ENCODE results near the gene FAM234A.

Gene FAM234A

DNA sequence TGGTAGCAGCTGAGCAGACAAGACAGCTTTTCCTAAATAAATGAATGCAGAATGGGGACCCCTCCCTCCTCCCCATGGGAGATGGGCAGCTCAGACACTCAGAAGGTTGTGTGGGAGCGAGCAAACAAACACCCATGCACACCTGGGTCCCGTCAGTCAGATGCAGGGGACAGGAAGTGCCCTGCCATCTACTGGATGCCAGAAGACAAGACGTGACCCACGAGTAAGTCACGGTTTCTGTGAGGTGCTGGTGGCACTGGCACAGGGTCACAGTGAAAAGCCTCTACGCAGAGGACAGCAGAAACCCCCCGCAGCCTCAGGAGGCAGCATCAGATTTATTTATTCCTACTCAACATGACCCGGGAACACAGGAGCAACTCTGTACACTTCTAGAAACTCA, 45.9 kb upstream of the FAM234A start:
- Histone ChIP-seq H3K36me3 (ENCODE audit: low read depth) (peaks cover 58% of the 10 kb centered on the region), H3K4me1 (ENCODE audit: insufficient read depth, poor library complexity, severe bottlenecking) (no peaks in the 10 kb centered on the region), H3K27me3 (ENCODE audit: insufficient read depth, poor library complexity, severe bottlenecking) (no peaks in the 10 kb centered on the region), H3K27ac (ENCODE audit: poor library complexity, severe bottlenecking) (no peak overlapping the region), H3K4me3 (ENCODE audit: severe bottlenecking) (no peak overlapping the region), H3K9me3 (ENCODE audit: severe bottlenecking) (no peaks in the 10 kb centered on the region)
- ATAC-seq (ENCODE audit: low read depth) (peak; percentile 33; the same call in 1 of the 3 replicates), DNase-seq (ENCODE audit: low spot score) (no peak)
- TF ChIP-seq, protein P1, sequence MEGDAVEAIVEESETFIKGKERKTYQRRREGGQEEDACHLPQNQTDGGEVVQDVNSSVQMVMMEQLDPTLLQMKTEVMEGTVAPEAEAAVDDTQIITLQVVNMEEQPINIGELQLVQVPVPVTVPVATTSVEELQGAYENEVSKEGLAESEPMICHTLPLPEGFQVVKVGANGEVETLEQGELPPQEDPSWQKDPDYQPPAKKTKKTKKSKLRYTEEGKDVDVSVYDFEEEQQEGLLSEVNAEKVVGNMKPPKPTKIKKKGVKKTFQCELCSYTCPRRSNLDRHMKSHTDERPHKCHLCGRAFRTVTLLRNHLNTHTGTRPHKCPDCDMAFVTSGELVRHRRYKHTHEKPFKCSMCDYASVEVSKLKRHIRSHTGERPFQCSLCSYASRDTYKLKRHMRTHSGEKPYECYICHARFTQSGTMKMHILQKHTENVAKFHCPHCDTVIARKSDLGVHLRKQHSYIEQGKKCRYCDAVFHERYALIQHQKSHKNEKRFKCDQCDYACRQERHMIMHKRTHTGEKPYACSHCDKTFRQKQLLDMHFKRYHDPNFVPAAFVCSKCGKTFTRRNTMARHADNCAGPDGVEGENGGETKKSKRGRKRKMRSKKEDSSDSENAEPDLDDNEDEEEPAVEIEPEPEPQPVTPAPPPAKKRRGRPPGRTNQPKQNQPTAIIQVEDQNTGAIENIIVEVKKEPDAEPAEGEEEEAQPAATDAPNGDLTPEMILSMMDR (IDR thresholded peaks at IDR 0.05; ENCODE audit: poor library complexity, severe bottlenecking), result peak; percentile 37

DNA sequence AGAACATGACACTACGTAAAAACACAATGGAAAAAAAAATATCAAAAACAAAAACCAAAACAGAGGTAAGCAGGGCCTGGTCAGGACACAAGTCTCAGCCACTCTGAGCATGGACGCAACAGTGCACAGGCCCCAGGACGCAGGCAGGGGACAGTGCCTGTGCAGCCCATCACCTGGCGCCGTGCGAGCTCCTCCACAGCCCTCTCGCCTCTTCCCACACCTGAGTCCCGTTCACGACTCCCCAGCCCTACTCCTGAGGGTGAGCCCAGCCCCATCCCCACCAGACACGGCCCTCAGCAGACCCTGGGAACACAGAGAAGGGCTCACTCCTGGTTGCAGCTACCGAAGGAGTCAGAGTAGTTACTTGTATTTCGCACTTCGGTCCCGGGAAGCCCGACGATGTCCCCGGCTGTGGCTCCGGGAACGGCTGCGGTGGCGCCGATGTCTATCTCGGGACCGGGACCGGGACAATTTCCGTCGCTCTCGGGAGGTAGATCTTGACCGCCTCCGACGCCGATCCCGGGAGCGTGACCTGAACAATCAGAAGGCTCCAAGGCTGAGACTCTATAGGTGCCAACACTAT, 44.9 kb upstream of the FAM234A start:
- TF ChIP-seq, protein P1 (IDR thresholded peaks at IDR 0.05; ENCODE audit: poor library complexity, severe bottlenecking), result no peak
- H3K9me3 ChIP-seq (ENCODE audit: severe bottlenecking), result no peaks in the 10 kb centered on the region
- peaks cover 68% of the 10 kb centered on the region for H3K36me3 ChIP-seq (ENCODE audit: low read depth)
- ATAC-seq (ENCODE audit: low read depth), result no peak
- H3K27me3 ChIP-seq (ENCODE audit: insufficient read depth, poor library complexity, severe bottlenecking), result no peaks in the 10 kb centered on the region
- H3K27ac ChIP-seq (ENCODE audit: poor library complexity, severe bottlenecking), result no peak overlapping the region
- no peak for DNase-seq (ENCODE audit: low spot score)
- H3K4me3 ChIP-seq (ENCODE audit: severe bottlenecking), result no peak overlapping the region
- no peaks in the 10 kb centered on the region for H3K4me1 ChIP-seq (ENCODE audit: insufficient read depth, poor library complexity, severe bottlenecking)

DNA sequence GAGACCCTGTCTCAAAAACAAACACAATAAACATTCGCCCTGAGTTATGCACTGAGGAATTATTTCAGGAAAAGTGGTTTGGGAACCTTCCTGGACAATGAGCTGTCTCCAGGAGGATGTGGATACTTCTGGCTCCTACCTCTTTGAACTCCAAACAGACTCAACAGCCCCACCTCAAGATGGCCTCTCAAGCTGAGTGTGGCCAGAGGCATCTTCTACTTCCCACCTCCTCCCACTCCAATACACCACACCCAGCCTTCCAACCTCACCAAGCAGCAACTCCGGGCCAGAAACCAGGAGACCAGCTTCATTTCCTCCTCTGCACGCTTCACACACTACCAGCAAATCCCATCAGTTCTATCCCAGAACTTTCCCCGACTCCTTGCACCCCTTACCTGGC, 42.8 kb upstream of the FAM234A start:
- H3K9me3 ChIP-seq (ENCODE audit: severe bottlenecking), result no peaks in the 10 kb centered on the region
- no peak overlapping the region for H3K4me3 ChIP-seq (ENCODE audit: severe bottlenecking)
- DNase-seq (ENCODE audit: low spot score) (no peak), ATAC-seq (ENCODE audit: low read depth) (no peak)
- no peaks in the 10 kb centered on the region for H3K4me1 ChIP-seq (ENCODE audit: insufficient read depth, poor library complexity, severe bottlenecking)
- H3K27ac ChIP-seq (ENCODE audit: poor library complexity, severe bottlenecking), result no peak overlapping the region
- TF ChIP-seq, protein P1 (IDR thresholded peaks at IDR 0.05; ENCODE audit: poor library complexity, severe bottlenecking), result no peak
- H3K36me3 ChIP-seq (ENCODE audit: low read depth), result peaks cover 88% of the 10 kb centered on the region
- no peaks in the 10 kb centered on the region for H3K27me3 ChIP-seq (ENCODE audit: insufficient read depth, poor library complexity, severe bottlenecking)

DNA sequence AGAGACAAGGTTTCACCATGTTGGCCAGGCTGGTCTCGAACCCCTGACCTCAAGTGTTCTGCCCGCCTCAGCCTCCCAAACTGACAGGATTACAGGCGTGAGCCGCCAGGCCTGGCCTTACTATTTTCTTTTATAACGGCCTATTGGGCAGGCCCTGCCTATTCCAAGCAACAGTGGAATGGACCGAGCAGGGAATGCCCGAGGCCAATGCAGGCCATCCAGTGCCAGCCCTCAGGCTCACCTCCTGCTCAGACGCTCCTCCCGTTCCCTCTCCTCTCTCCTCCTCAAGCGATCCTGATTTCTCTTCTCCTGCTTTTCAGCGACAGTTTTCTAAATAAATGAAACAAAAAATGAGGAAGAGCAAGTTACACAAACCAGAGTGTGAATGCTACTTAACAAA, 41.9 kb upstream of the FAM234A start:
- ATAC-seq (ENCODE audit: low read depth), result no peak
- H3K36me3 ChIP-seq (ENCODE audit: low read depth), result peaks cover 89% of the 10 kb centered on the region

DNA sequence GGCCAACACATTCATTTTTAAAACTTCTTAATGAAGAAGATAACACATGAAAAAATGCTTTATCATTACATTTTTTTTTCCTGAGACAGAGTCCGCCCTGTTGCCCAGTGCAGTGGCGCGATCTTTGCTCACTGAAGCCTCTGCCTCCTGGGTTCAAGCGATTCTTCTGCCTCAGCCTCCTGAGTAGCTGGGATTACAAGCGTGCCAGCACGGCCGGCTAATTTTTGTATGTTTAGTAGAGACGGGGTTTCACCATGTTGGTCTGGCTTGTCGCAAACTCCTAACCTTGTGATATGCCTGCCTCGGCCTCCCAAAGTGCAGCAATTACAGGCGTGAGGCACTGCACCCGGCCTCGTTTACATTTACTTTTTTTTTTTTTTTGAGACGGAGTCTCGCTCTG, 41.2 kb upstream of the FAM234A start:
- Histone ChIP-seq H3K9me3 (ENCODE audit: severe bottlenecking) (no peaks in the 10 kb centered on the region), H3K27me3 (ENCODE audit: insufficient read depth, poor library complexity, severe bottlenecking) (no peaks in the 10 kb centered on the region), H3K36me3 (ENCODE audit: low read depth) (peaks cover 92% of the 10 kb centered on the region), H3K4me1 (ENCODE audit: insufficient read depth, poor library complexity, severe bottlenecking) (no peaks in the 10 kb centered on the region), H3K27ac (ENCODE audit: poor library complexity, severe bottlenecking) (no peak overlapping the region), H3K4me3 (ENCODE audit: severe bottlenecking) (no peak overlapping the region)
- ATAC-seq (ENCODE audit: low read depth), result no peak
- no peak for DNase-seq (ENCODE audit: low spot score)
- TF ChIP-seq, protein P1 (IDR thresholded peaks at IDR 0.05; ENCODE audit: poor library complexity, severe bottlenecking), result no peak

More for the DNA sequence above, 41.9 kb upstream of the FAM234A start:
- no peaks in the 10 kb centered on the region for H3K9me3 ChIP-seq (ENCODE audit: severe bottlenecking)
- no peak for DNase-seq (ENCODE audit: low spot score)
- H3K4me1 ChIP-seq (ENCODE audit: insufficient read depth, poor library complexity, severe bottlenecking), result no peaks in the 10 kb centered on the region
- no peak overlapping the region for H3K4me3 ChIP-seq (ENCODE audit: severe bottlenecking)
- H3K27ac ChIP-seq (ENCODE audit: poor library complexity, severe bottlenecking), result no peak overlapping the region
- TF ChIP-seq, protein P1 (IDR thresholded peaks at IDR 0.05; ENCODE audit: poor library complexity, severe bottlenecking), result no peak
- H3K27me3 ChIP-seq (ENCODE audit: insufficient read depth, poor library complexity, severe bottlenecking), result no peaks in the 10 kb centered on the region
